Transverse colon (tissue), 4 donors: ENCODE data around the gene BRF1. TPM values are rescaled to one million over a fixed set of nuclear protein-coding genes. Genes with fewer than 3 reads are reported as not detected.

Source experiments
- DNase-seq: peaks from one replicate; pipeline ENCODE4 v3.0.0-alpha.2; 2019
- H3K27ac ChIP-seq, 4 donors: fragments of 200-600 bp; sonication (generic); 2 replicates each; pipeline ENCODE4 v1.5.1; 2016 to 2018; ENCODE audit warnings: inconsistent platforms in 4 of 4
- H3K27me3 ChIP-seq: fragments of 200-600 bp; sonication (generic); 2 replicates; pipeline ENCODE4 v1.5.1; 2017; ENCODE audit warnings: inconsistent platforms
- H3K36me3 ChIP-seq, 4 donors: fragments of 200-600 bp; sonication (generic); 2 replicates each; pipeline ENCODE4 v1.5.1; 2017 to 2019; ENCODE audit warnings: inconsistent platforms in 4 of 4
- H3K4me1 ChIP-seq, 4 donors: fragments of 200-600 bp; sonication (generic); 2 replicates each; pipeline ENCODE4 v1.5.1; 2017 to 2020; ENCODE audit warnings: inconsistent platforms in 4 of 4
- H3K4me3 ChIP-seq, 4 donors: fragments of 200-600 bp; sonication (generic); 1 replicate in 1 of 4; 2 replicates in 3 of 4; pipeline versions ENCODE4 v1.5.1 to v1.6.1; 2017 to 2019; ENCODE audit warnings: inconsistent platforms in 4 of 4
- H3K9me3 ChIP-seq, 2 donors: fragments of 200-600 bp; sonication (generic); 2 replicates each; pipeline ENCODE4 v1.5.1; 2017 to 2019; ENCODE audit warnings: inconsistent platforms in 2 of 2
- CTCF ChIP-seq, 5 experiments: fragments of 200-600 bp in 3 of 5; fragments of 450-650 bp in 2 of 5; sonication (generic) in 3 of 5; IDR thresholded peaks; 1 replicate in 2 of 5; 2 replicates in 3 of 5; pipeline ENCODE4 v1.5.1; 2016 to 2017; ENCODE audit warnings: antibody characterized with exemption in 5 of 5, inconsistent platforms in 3 of 5, mild to moderate bottlenecking in 2 of 5, moderate library complexity in 1 of 5
- EP300 ChIP-seq: sonication (generic); formaldehyde crosslinking; IDR thresholded peaks from one replicate; pipeline ENCODE4 v1.6.1; 2017; ENCODE audit warnings: antibody characterized with exemption, low read depth
- POLR2A ChIP-seq: fragments of 450-650 bp; IDR thresholded peaks from one replicate; pipeline ENCODE4 v1.6.1; 2016; ENCODE audit warnings: antibody characterized with exemption, mild to moderate bottlenecking, moderate library complexity
- POLR2AphosphoS5 ChIP-seq, 3 donors: sonication (generic); formaldehyde crosslinking; IDR thresholded peaks; one replicate each; pipeline ENCODE4 v1.6.1; 2016; ENCODE audit warnings: antibody characterized with exemption in 3 of 3
- WGBS, 2 donors: methylation state at CpG; one replicate each; pipeline ENCODE4 v1.1.5; 2018; ENCODE audit warnings: low coverage in 1 of 2; 5-methylcytosine and 5-hydroxymethylcytosine counted together
- in situ Hi-C, 4 donors: fragments of 200-750 bp; cut with MboI; loops; one replicate each; pipeline versions ENCODE4 v1.15.0 to v1.15.1; 2017; ENCODE audit warnings: low sequenced_read_pairs in 3 of 4, low pct_ligation_motif_present in 1 of 4, low pct_unique_long_range_greater_than_20kb in 1 of 4
- intact Hi-C: fragments of 100-400 bp; cut with DNase I; formaldehyde crosslinking; loops from one replicate; pipeline ENCODE4 v1.15.1; 2023; ENCODE audit warnings: low total_unique reads
- total RNA-seq, 4 donors: library from RNA; depleted of rRNA; stranded (reverse); fragments of >200 nt; gene quantifications; one replicate each; pipeline ENCODE4 v1.1.0, GENCODE V29; 2016

Gene BRF1
- total RNA-seq, 4 donors from 2014 or later: 36.2 to 93.9 (median 62.6) TPM

- Histone ChIP-seq H3K27ac (no peak overlapping the region), H3K36me3 (no peaks in the 10 kb centered on the region), H3K4me1 (peaks cover 0 to 4% (median 0%) of the 10 kb centered on the region in 4 donors), H3K4me3 (no peak overlapping the region), H3K27me3 (no peaks in the 10 kb centered on the region), H3K9me3 (no peaks in the 10 kb centered on the region)
- in situ Hi-C loops (no loop called here), intact Hi-C loops (no loop called here)
- TF ChIP-seq EP300 (no peak), CTCF (IDR thresholded peaks at IDR 0.05) (no peak), POLR2A (no peak), POLR2AphosphoS5 (IDR thresholded peaks at IDR 0.05) (no peak)
- WGBS, 2 donors: 91% methylated on average over 8 of the region's 8 CpGs; no CpG with 5 or more reads in 1 of the 2 donors
- DNase-seq: no peak
Measured at GRCh38 chr14:105347587-105347968, 46.8 kb upstream of the BRF1 start.

GRCh38 chr14:105346876-105347586 is 46.2 kb upstream of the BRF1 start:
- in situ Hi-C loops (no loop called here), intact Hi-C loops (no loop called here)
- Histone ChIP-seq H3K27ac (no peak overlapping the region), H3K4me1 (peaks cover 0 to 3% (median 0%) of the 10 kb centered on the region in 4 donors), H3K9me3 (no peaks in the 10 kb centered on the region), H3K36me3 (no peaks in the 10 kb centered on the region), H3K4me3 (no peak overlapping the region), H3K27me3 (no peaks in the 10 kb centered on the region)
- no peak for DNase-seq
- WGBS, 2 donors: 95% methylated on average over 14 of the region's 18 CpGs; no CpG with 5 or more reads in 1 of the 2 donors
- TF ChIP-seq POLR2AphosphoS5 (IDR thresholded peaks at IDR 0.05) (no peak), CTCF (IDR thresholded peaks at IDR 0.05) (no peak), POLR2A (no peak), EP300 (no peak)

GRCh38 chr14:105346200-105346533 is 45.4 kb upstream of the BRF1 start:
- no peak overlapping the region for H3K27ac ChIP-seq
- intact Hi-C loops: no loop called here
- 85 to 86% methylated on average over 8 to 9 of the region's 13 CpGs for WGBS, 2 donors
- DNase-seq: no peak
- in situ Hi-C loops: no loop called here
- TF ChIP-seq EP300 (no peak), CTCF (IDR thresholded peaks at IDR 0.05) (no peak), POLR2A (no peak), POLR2AphosphoS5 (IDR thresholded peaks at IDR 0.05) (no peak)
- H3K4me3 ChIP-seq: no peak overlapping the region
- H3K36me3 ChIP-seq: no peaks in the 10 kb centered on the region
- H3K27me3 ChIP-seq: no peaks in the 10 kb centered on the region
- H3K9me3 ChIP-seq: no peaks in the 10 kb centered on the region
- H3K4me1 ChIP-seq: peaks cover 0 to 5% (median 0%) of the 10 kb centered on the region in 4 donors

GRCh38 chr14:105343194-105343593 is 42.4 kb upstream of the BRF1 start:
- no peak for TF ChIP-seq POLR2A
- TF ChIP-seq POLR2AphosphoS5 (IDR thresholded peaks at IDR 0.05): no peak
- TF ChIP-seq CTCF (IDR thresholded peaks at IDR 0.05): no peak
- TF ChIP-seq EP300: no peak
- Histone ChIP-seq H3K4me1 (peaks cover 0 to 5% (median 0%) of the 10 kb centered on the region in 4 donors), H3K9me3 (no peaks in the 10 kb centered on the region), H3K27ac (no peak overlapping the region), H3K36me3 (no peaks in the 10 kb centered on the region), H3K4me3 (no peak overlapping the region), H3K27me3 (no peaks in the 10 kb centered on the region)
- intact Hi-C loops (no loop called here), in situ Hi-C loops (no loop called here)
- DNase-seq: no peak
- 69 to 77% methylated on average over 4 to 7 of the region's 7 CpGs for WGBS, 2 donors
